Neutrophil (primary cell): ENCODE results near the gene UBE4A.

Experiments used
- H3K27ac ChIP-seq: fragments of 200-600 bp; sonication (generic); 2 replicates; pipeline ENCODE4 v1.5.1; 2016; ENCODE audit warnings: mild to moderate bottlenecking, moderate library complexity
- H3K27me3 ChIP-seq: fragments of 200-600 bp; sonication (generic); 2 replicates; pipeline ENCODE4 v1.6.0; 2016; ENCODE audit warnings: mild to moderate bottlenecking
- H3K36me3 ChIP-seq: fragments of 200-600 bp; sonication (generic); 2 replicates; pipeline ENCODE4 v1.5.1; 2017
- H3K4me1 ChIP-seq, 2 experiments: fragments of 200-600 bp in 1 of 2; sonication (generic) in 1 of 2; 1 replicate in 1 of 2; 2 replicates in 1 of 2; pipeline versions ENCODE4 v1.5.1 to v1.6.1; 2013 to 2016; ENCODE audit warnings: low read depth in 1 of 2, low read length in 1 of 2, mild to moderate bottlenecking in 1 of 2, moderate library complexity in 1 of 2; ENCODE audit not compliant: control insufficient read depth in 1 of 2, insufficient read depth in 1 of 2
- H3K4me3 ChIP-seq, 2 experiments: fragments of 200-600 bp in 1 of 2; sonication (generic) in 1 of 2; 1 replicate in 1 of 2; 2 replicates in 1 of 2; pipeline ENCODE4 v1.5.1; 2013 to 2016; ENCODE audit warnings: low read depth in 1 of 2, low read length in 1 of 2, mild to moderate bottlenecking in 1 of 2, moderate library complexity in 1 of 2
- H3K9me3 ChIP-seq: fragments of 200-600 bp; sonication (generic); 2 replicates; pipeline ENCODE4 v1.5.1; 2016
- TF ChIP-seq, protein P1 (sequence below): fragments of 200-600 bp; sonication (generic); IDR thresholded peaks from 2 replicates; pipeline ENCODE4 v1.5.1; 2016; ENCODE audit warnings: antibody characterized with exemption

UBE4A gene

DNA sequence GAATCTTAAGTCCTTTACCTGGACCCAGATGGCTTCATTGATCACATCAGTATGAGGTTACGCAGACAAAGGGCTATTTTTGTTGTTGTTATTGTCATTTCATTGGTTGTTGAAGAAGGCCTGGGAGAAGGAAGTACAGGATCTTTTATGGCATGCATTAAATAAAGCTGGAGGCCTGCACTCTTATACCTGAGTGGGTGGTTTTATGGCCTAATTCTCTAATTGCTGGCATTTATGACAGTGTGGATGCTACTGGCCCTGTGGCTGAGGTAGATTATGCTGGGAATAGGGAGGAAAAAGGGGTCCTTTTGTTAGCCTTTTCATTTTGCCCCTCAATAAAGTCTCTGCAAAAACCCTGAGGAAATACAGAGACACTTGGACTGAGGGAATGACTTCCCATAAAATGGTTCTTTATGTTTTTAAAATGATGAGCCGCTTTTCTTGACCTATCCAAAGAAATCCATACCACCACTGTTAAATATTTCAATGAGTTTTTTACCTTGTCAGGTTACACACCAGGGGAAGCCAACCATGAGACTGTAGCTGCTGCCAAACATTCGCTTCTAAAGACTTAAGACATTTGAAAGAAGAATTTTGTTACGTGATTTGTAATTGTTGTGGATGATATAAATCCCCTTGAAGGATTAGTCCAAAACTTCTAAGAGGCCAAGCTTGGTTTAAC, 83.6 kb downstream of the UBE4A start:
- TF ChIP-seq, protein P1, sequence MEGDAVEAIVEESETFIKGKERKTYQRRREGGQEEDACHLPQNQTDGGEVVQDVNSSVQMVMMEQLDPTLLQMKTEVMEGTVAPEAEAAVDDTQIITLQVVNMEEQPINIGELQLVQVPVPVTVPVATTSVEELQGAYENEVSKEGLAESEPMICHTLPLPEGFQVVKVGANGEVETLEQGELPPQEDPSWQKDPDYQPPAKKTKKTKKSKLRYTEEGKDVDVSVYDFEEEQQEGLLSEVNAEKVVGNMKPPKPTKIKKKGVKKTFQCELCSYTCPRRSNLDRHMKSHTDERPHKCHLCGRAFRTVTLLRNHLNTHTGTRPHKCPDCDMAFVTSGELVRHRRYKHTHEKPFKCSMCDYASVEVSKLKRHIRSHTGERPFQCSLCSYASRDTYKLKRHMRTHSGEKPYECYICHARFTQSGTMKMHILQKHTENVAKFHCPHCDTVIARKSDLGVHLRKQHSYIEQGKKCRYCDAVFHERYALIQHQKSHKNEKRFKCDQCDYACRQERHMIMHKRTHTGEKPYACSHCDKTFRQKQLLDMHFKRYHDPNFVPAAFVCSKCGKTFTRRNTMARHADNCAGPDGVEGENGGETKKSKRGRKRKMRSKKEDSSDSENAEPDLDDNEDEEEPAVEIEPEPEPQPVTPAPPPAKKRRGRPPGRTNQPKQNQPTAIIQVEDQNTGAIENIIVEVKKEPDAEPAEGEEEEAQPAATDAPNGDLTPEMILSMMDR = no peak
- no peaks in the 10 kb centered on the region for H3K9me3 ChIP-seq
- no peak overlapping the region for H3K4me3 ChIP-seq
- no peaks in the 10 kb centered on the region for H3K36me3 ChIP-seq
- H3K27me3 ChIP-seq = no peaks in the 10 kb centered on the region
- H3K4me1 ChIP-seq = peaks cover 9 to 14% of the 10 kb centered on the region in 2 experiments
- H3K27ac ChIP-seq = no peak overlapping the region

DNA sequence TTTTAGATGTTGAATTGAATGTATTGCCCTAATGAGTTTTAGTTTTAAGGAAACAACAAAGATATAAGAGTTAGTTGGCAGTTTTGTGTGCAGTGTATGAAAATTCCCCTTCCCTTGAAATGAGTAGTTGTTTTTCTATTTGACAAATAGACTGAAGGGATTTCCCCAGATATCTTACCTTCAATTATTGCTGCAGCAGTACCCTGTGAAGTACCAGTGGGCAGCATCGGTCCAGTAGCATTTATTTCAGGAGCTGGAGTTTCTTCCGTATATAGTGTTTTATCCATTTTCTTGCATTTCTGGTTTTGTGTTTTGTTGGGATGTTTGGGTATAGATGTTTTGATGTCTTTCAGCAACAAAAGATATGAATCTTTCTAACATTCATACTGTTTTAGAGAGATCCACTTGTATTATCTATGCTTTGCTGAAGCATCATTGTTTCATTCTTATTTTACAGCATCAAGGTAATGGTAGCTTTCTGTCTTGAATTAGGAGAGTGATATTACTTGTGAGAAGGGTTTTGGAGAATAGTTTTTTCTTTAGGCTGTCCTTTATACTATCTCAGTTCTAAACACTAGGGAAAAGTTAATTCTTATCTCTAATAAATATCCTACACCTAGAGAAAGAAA, 84.3 kb downstream of the UBE4A start:
- TF ChIP-seq, protein P1 = no peak
- Histone ChIP-seq H3K36me3 (no peaks in the 10 kb centered on the region), H3K27me3 (no peaks in the 10 kb centered on the region), H3K27ac (no peak overlapping the region), H3K4me1 (peaks cover 5 to 11% of the 10 kb centered on the region in 2 experiments), H3K4me3 (no peak overlapping the region), H3K9me3 (no peaks in the 10 kb centered on the region)

DNA sequence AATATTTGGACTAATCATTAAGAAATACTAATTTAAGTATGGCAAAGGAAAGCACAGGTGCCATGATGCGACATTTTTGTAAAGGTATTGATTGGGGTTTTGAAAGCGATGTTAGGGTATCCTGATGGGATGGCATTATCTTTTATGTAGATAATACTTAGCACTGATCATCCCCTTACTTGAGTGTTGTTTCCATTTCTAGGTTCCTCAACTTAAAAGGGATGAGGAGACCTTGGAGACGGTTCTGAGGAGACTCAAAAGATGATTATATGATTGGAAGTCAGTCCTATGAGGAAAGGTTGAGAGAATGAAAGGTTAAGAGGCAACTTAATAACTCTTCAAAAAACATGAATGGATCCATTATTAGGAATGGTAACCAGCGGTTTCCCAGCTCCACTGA, 88.0 kb downstream of the UBE4A start:
- no peaks in the 10 kb centered on the region for H3K36me3 ChIP-seq
- no peaks in the 10 kb centered on the region for H3K27me3 ChIP-seq
- H3K4me1 ChIP-seq = peaks cover 3 to 5% of the 10 kb centered on the region in 2 experiments
- H3K27ac ChIP-seq = no peak overlapping the region
- TF ChIP-seq, protein P1 = no peak
- H3K9me3 ChIP-seq = no peaks in the 10 kb centered on the region
- no peak overlapping the region for H3K4me3 ChIP-seq

DNA sequence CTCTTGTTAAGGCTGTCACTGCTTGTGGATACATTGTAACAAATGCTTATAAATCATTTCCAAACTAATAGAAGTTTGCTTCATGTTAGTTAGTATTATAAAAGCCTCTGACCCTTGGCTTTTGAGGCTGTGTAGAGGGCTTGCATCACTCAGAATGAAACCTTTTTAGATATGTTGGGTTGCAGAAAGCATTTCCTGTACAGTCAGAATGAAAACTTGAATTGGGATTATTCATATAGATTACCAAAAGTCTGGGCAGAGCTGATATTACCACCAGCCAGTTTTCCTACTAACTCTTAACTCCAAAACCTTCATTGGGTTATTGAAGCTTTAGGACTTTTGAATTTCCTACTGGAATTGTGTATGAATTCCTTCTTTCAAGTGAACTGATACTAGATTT, 88.9 kb downstream of the UBE4A start:
- H3K4me3 ChIP-seq = no peak overlapping the region
- H3K4me1 ChIP-seq = peaks cover 3 to 5% of the 10 kb centered on the region in 2 experiments
- H3K27me3 ChIP-seq = no peaks in the 10 kb centered on the region
- no peak overlapping the region for H3K27ac ChIP-seq
- TF ChIP-seq, protein P1 = no peak
- H3K36me3 ChIP-seq = no peaks in the 10 kb centered on the region
- no peaks in the 10 kb centered on the region for H3K9me3 ChIP-seq
